HFF-Myc (cell line): ENCODE measurements around the gene ADGRD1.

Experiments
- DNase-seq: peaks from one replicate; pipeline ENCODE4 v3.0.0-alpha.2; 2011; ENCODE audit warnings: low read depth; ENCODE audit errors: extremely low read depth
- H3K4me3 ChIP-seq: replicated peaks from 2 replicates; pipeline ENCODE4 v1.5.1; 2011; ENCODE audit warnings: low read depth, mild to moderate bottlenecking, control low read depth, low read length
- CTCF ChIP-seq: IDR thresholded peaks from 2 replicates; pipeline ENCODE4 v1.5.1; 2012; ENCODE audit warnings: mild to moderate bottlenecking, low read depth, low read length, control low read depth; ENCODE audit errors: missing control alignments

ADGRD1 gene

GRCh38 chr12:131095826-131096680 lies 142.3 kb downstream of the ADGRD1 start:
- no peak for DNase-seq
- no peak for TF ChIP-seq CTCF
- no peak overlapping the region for H3K4me3 ChIP-seq

GRCh38 chr12:131096681-131097181 lies 143.0 kb downstream of the ADGRD1 start:
- TF ChIP-seq CTCF = no peak
- no peak for DNase-seq
- no peak overlapping the region for H3K4me3 ChIP-seq

- no peak for DNase-seq
- no peak overlapping the region for H3K4me3 ChIP-seq
- TF ChIP-seq CTCF = no peak
These were observed 143.8 kb downstream of the ADGRD1 start for GRCh38 chr12:131097202-131098177.

DNA sequence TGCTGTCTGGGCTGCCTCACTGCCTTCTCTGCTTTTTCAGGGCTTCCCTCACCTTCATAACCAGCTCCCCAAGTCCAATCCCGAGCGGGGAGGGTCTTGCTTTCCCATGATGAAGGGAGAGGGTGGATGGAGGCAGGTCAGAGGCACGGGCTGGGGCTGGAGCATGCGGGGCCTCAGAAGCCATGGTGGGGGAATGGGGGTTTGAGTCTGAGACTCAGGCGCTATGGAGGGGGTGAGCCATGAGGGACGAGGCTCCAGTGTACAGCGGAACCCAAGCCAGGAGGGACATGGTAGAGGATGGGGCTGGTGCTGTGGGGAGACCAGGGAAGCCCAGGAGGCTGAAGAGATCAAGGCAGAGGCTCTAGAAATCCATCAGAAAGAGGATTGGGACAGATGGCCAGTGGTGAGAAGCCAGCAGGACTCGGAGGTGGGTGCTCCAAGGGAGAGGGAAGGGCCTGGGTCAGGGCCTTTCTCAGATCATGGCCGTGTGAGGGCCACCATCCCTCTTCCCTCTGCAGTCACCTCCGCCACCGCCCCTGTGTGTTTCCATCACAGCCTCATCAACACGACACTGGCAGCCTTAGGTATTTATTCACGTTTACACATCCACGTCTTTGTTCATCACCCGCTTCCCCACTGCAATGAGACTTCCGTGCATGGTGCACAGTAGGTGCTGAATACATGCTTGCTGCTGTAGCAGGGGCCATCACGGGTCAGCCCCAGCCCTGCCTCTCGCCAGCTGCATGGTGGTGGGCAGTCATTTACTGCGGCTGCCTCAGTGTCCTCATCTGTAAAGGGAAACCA lies 144.7 kb downstream of the ADGRD1 start:
- no peak overlapping the region for H3K4me3 ChIP-seq
- DNase-seq = no peak
- TF ChIP-seq CTCF = no peak

DNA sequence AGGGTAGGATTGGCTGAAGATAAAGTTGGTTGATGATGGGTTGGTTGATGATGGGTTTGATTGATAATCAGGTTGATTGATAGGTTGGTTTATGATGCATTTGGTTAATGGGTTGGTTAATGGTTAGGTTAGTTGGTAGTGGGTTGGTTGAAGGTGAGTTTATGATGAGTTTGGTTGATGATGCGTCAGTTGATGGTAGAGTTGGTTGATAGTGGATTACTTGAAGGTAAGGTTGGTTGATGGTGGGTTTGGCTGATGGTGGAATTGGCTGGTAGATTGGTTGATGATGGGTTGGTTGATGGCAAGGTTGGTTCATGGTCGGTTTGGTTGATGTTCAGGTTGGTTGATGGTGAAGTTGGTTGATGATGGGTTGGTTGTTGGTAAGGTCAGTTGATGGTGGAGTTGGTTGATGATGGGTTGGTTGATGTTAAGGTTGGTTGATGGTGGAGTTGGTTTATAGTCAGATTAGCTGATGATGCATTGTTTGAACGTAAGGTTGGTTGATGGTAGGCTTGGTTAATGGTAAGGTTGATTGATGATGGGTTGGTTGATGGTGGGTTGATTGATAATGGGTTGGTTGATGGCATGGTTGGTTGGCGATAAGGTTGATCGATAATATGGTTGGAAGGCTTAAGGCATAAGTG lies 146.4 kb downstream of the ADGRD1 start:
- no peak for TF ChIP-seq CTCF
- no peak overlapping the region for H3K4me3 ChIP-seq
- DNase-seq = no peak

GRCh38 chr12:131101006-131101405 lies 147.3 kb downstream of the ADGRD1 start:
- no peak for TF ChIP-seq CTCF
- H3K4me3 ChIP-seq = no peak overlapping the region
- DNase-seq = no peak
